CD14-positive monocyte (primary cell): ENCODE data around the gene CAPN13. TPM values are rescaled to one million over a fixed set of nuclear protein-coding genes. Genes with fewer than 3 reads are reported as not detected.

Experiments
- DNase-seq, 3 donors: peaks; one replicate each; pipeline ENCODE4 v3.0.0-alpha.2; 2011 to 2022
- H2AFZ ChIP-seq: 2 replicates; pipeline ENCODE4 v1.6.0; 2012; ENCODE audit warnings: mild to moderate bottlenecking, low read depth, low read length, inconsistent platforms; ENCODE audit not compliant: insufficient read depth, poor library complexity, severe bottlenecking
- H3K27ac ChIP-seq, 2 donors: 1 replicate in 1 of 2; 2 replicates in 1 of 2; pipeline ENCODE4 v1.5.1; 2012 to 2013; ENCODE audit warnings: low read length in 2 of 2, control low read depth in 1 of 2, inconsistent platforms in 1 of 2, low read depth in 1 of 2, mild to moderate bottlenecking in 1 of 2
- H3K27me3 ChIP-seq, 2 donors: one replicate each; pipeline versions ENCODE4 v1.6.0 to v1.6.1; 2011 to 2013; ENCODE audit warnings: low read length in 2 of 2; ENCODE audit not compliant: control insufficient read depth in 2 of 2, insufficient read depth in 2 of 2
- H3K36me3 ChIP-seq, 2 donors: replicated peaks in 1 of 2; 1 replicate in 1 of 2; 2 replicates in 1 of 2; pipeline versions ENCODE4 v1.5.1 to v1.6.1; 2012 to 2013; ENCODE audit warnings: low read length in 2 of 2, control low read depth in 1 of 2, inconsistent platforms in 1 of 2, mild to moderate bottlenecking in 1 of 2; ENCODE audit not compliant: insufficient read depth in 2 of 2, control insufficient read depth in 1 of 2
- H3K4me1 ChIP-seq, 2 donors: 1 replicate in 1 of 2; 2 replicates in 1 of 2; pipeline versions ENCODE4 v1.5.1 to v1.6.1; 2012 to 2013; ENCODE audit warnings: low read length in 2 of 2, control low read depth in 1 of 2, inconsistent platforms in 1 of 2, mild to moderate bottlenecking in 1 of 2, moderate library complexity in 1 of 2; ENCODE audit not compliant: insufficient read depth in 2 of 2, control insufficient read depth in 1 of 2
- H3K4me2 ChIP-seq: replicated peaks from 2 replicates; pipeline ENCODE3; 2012; ENCODE audit warnings: low read length, moderate library complexity, mild to moderate bottlenecking; ENCODE audit not compliant: poor library complexity, severe bottlenecking; ENCODE audit errors: extremely low read depth
- H3K4me3 ChIP-seq, 3 experiments: fragments of 200-600 bp in 1 of 3; sonication (generic) in 1 of 3; replicated peaks in 1 of 3; 1 replicate in 2 of 3; 2 replicates in 1 of 3; pipeline ENCODE4 v1.5.1; 2011 to 2013; ENCODE audit warnings: low read length in 3 of 3, mild to moderate bottlenecking in 3 of 3, control low read depth in 2 of 3, low read depth in 2 of 3, inconsistent platforms in 1 of 3, moderate library complexity in 1 of 3
- H3K79me2 ChIP-seq: 2 replicates; pipeline ENCODE4 v1.6.0; 2012; ENCODE audit warnings: mild to moderate bottlenecking, control low read depth, inconsistent platforms, low read length, moderate library complexity; ENCODE audit not compliant: insufficient read depth
- H3K9ac ChIP-seq: 2 replicates; pipeline ENCODE4 v1.6.0; 2017; ENCODE audit warnings: low read length, mild to moderate bottlenecking; ENCODE audit not compliant: insufficient read depth, poor library complexity, severe bottlenecking
- H3K9me3 ChIP-seq, 2 donors: replicated peaks in 1 of 2; 1 replicate in 1 of 2; 2 replicates in 1 of 2; pipeline versions ENCODE4 v1.5.1 to v1.6.1; 2012 to 2013; ENCODE audit warnings: low read length in 2 of 2, control low read depth in 1 of 2; ENCODE audit not compliant: control insufficient read depth in 1 of 2, insufficient read depth in 1 of 2
- H4K20me1 ChIP-seq: 2 replicates; pipeline ENCODE4 v1.6.0; 2012; ENCODE audit warnings: mild to moderate bottlenecking, low read length, control low read depth, moderate library complexity; ENCODE audit not compliant: insufficient read depth
- H3K27ac Mint-ChIP-seq, 7 donors: one replicate each; pipeline ENCODE4 v1.8.0; 2020; ENCODE audit warnings: mild to moderate bottlenecking in 7 of 7, mixed read lengths in 7 of 7, moderate library complexity in 6 of 7, inconsistent platforms in 2 of 7
- H3K27me3 Mint-ChIP-seq, 3 donors: one replicate each; pipeline ENCODE4 v1.8.0; 2021 to 2022; ENCODE audit warnings: low read depth in 3 of 3, mild to moderate bottlenecking in 3 of 3, mixed read lengths in 3 of 3, moderate library complexity in 3 of 3, inconsistent platforms in 1 of 3
- H3K36me3 Mint-ChIP-seq, 2 donors: one replicate each; pipeline ENCODE4 v1.8.0; 2020; ENCODE audit warnings: mixed read lengths in 2 of 2, inconsistent platforms in 1 of 2, mild to moderate bottlenecking in 1 of 2
- H3K4me1 Mint-ChIP-seq: one replicate; pipeline ENCODE4 v1.8.0; 2020; ENCODE audit warnings: mild to moderate bottlenecking, mixed read lengths
- H3K4me3 Mint-ChIP-seq, 2 donors: one replicate each; pipeline ENCODE4 v1.8.0; 2020; ENCODE audit warnings: mild to moderate bottlenecking in 2 of 2, mixed read lengths in 2 of 2, moderate library complexity in 1 of 2
- H3K9me3 Mint-ChIP-seq, 7 donors: one replicate each; pipeline ENCODE4 v1.8.0; 2020 to 2022; ENCODE audit warnings: mixed read lengths in 7 of 7, mild to moderate bottlenecking in 6 of 7, moderate library complexity in 6 of 7, inconsistent platforms in 2 of 7
- CTCF ChIP-seq: fragments of 200-600 bp; IDR thresholded peaks from one replicate; pipeline ENCODE4 v1.8.0; 2022; ENCODE audit warnings: antibody characterized with exemption, mild to moderate bottlenecking
- WGBS: methylation state at CpG from one replicate; pipeline ENCODE4 v1.1.5; 2013; ENCODE audit warnings: missing lambda C conversion rate; ENCODE audit not compliant: insufficient coverage; 5-methylcytosine and 5-hydroxymethylcytosine counted together
- intact Hi-C, 2 donors: fragments of 100-400 bp; cut with micrococcal nuclease; formaldehyde crosslinking; loops; one replicate each; pipeline versions ENCODE4 v1.15.0 to v1.15.1; 2023
- polyA plus RNA-seq, 3 donors: library from polyadenylated mRNA; depleted of rRNA in 1 of 3; unstranded in 2 of 3; stranded (reverse) in 1 of 3; fragments of 300-500 nt in 2 of 3; fragments of >200 nt in 1 of 3; fragmentation: Illumina TruSeq in 2 of 3; gene quantifications; 1 replicate in 2 of 3; 2 replicates in 1 of 3; pipeline ENCODE4 v1.2.3, GENCODE V29; 2012 to 2021

The CAPN13 gene
- polyA plus RNA-seq, 3 donors, result not detected

- no peak overlapping the region for H3K4me3 ChIP-seq
- no peak overlapping the region for H2AFZ ChIP-seq
- H3K4me1 Mint-ChIP-seq, result peaks cover 11% of the 10 kb centered on the region
- WGBS, result 93% methylated on average over 3 of the region's 5 CpGs
- H3K9me3 ChIP-seq, result no peaks in the 10 kb centered on the region
- no peak overlapping the region for H3K4me3 Mint-ChIP-seq
- H3K36me3 ChIP-seq, result no peaks in the 10 kb centered on the region
- TF ChIP-seq CTCF, result no peak
- no peaks in the 10 kb centered on the region for H4K20me1 ChIP-seq
- H3K9ac ChIP-seq, result no peak overlapping the region
- DNase-seq, result peak in 1 of 3 donors; percentile 13
- peaks cover 0 to 8% (median 4%) of the 10 kb centered on the region in 3 donors for H3K27me3 Mint-ChIP-seq
- H3K79me2 ChIP-seq, result no peaks in the 10 kb centered on the region
- H3K27me3 ChIP-seq, result no peaks in the 10 kb centered on the region
- H3K27ac Mint-ChIP-seq, result no peak overlapping the region
- H3K4me1 ChIP-seq, result peaks cover 8 to 12% of the 10 kb centered on the region in 2 donors
- no peak overlapping the region for H3K4me2 ChIP-seq
- no peaks in the 10 kb centered on the region for H3K36me3 Mint-ChIP-seq
- no peak overlapping the region for H3K27ac ChIP-seq
- H3K9me3 Mint-ChIP-seq, result no peaks in the 10 kb centered on the region
- intact Hi-C loops, result no loop called here
Observed at GRCh38 chr2:30800159-30800558, 7.1 kb downstream of the CAPN13 start.

- Mint-ChIP-seq H3K4me3 (no peak overlapping the region), H3K9me3 (no peaks in the 10 kb centered on the region), H3K27me3 (peaks cover 0 to 6% (median 6%) of the 10 kb centered on the region in 3 donors), H3K4me1 (peaks cover 11% of the 10 kb centered on the region), H3K27ac (no peak overlapping the region), H3K36me3 (no peaks in the 10 kb centered on the region)
- no peak overlapping the region for H3K4me3 ChIP-seq
- H3K27me3 ChIP-seq, result no peaks in the 10 kb centered on the region
- DNase-seq, result no peak
- no peak overlapping the region for H2AFZ ChIP-seq
- 90% methylated on average over 3 of the region's 5 CpGs for WGBS
- H3K36me3 ChIP-seq, result no peaks in the 10 kb centered on the region
- H4K20me1 ChIP-seq, result no peaks in the 10 kb centered on the region
- no peaks in the 10 kb centered on the region for H3K9me3 ChIP-seq
- H3K27ac ChIP-seq, result no peak overlapping the region
- H3K4me1 ChIP-seq, result peaks cover 8 to 12% of the 10 kb centered on the region in 2 donors
- H3K79me2 ChIP-seq, result no peaks in the 10 kb centered on the region
- H3K9ac ChIP-seq, result no peak overlapping the region
- TF ChIP-seq CTCF, result no peak
- intact Hi-C loops, result no loop called here
- no peak overlapping the region for H3K4me2 ChIP-seq
Observed at GRCh38 chr2:30799366-30799765, 7.9 kb downstream of the CAPN13 start.
